Limb (tissue), 2 donors: ENCODE results near the gene GTPBP8.
"Not testable (repeated sequence)": the region's sequence is repeated elsewhere in the genome, so short reads cannot be mapped to it uniquely, and the experiment has no call there.

Experiments used
- DNase-seq, 2 donors: peaks; one replicate each; pipeline ENCODE4 v3.0.0-alpha.2; 2016; ENCODE audit errors: extremely low spot score in 2 of 2

The GTPBP8 gene

GRCh38 chr3:112995800-112996199 lies 5.0 kb downstream of the GTPBP8 start:
- DNase-seq, result no peak

DNA sequence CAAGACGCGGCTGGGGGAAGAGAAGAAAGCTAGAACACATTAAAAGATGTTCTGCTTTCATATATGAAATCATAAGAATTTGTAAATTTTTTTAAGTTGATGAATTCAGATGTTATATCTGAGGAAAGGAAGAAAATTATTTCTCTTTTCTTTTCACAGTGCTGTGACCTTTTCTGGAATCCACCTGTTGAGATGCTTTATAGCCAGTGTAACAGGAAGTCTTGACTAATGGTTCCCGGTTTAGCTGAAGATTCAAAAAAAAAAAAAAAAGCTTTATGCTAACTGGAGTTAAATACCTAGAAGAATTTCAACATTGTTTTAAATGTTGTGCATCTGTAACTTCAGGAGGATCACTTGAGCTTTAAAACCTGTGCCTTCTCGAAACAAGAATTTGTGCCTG lies 9.9 kb downstream of the GTPBP8 start:
- no peak for DNase-seq

DNA sequence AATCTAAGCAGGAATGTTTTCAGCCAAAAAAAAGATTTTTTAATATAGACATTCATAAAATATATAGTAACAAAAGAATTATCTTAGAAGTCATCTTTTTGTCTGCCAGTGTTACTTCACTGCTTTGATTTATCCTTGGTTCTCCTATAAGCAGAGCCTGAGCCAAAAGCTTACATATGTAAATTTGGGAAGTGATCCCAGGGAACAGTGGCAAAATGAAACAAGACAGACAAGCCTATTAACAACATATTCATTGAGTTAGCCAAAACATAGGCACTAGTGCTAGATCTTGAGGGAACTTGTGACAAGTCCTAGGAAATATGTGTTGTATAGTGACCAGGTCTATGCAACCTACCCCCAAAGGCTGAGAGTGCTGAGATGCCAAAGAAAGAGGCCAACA lies 11.3 kb downstream of the GTPBP8 start:
- no peak for DNase-seq

GRCh38 chr3:113002679-113003078 lies 11.9 kb downstream of the GTPBP8 start:
- no peak for DNase-seq

- DNase-seq, result no peak
Measured at GRCh38 chr3:113005611-113006010, 14.8 kb downstream of the GTPBP8 start.

- DNase-seq, result no peak
Measured at GRCh38 chr3:113006359-113007056, 15.7 kb downstream of the GTPBP8 start.

GRCh38 chr3:113008117-113008516 lies 17.3 kb downstream of the GTPBP8 start:
- no peak for DNase-seq

DNA sequence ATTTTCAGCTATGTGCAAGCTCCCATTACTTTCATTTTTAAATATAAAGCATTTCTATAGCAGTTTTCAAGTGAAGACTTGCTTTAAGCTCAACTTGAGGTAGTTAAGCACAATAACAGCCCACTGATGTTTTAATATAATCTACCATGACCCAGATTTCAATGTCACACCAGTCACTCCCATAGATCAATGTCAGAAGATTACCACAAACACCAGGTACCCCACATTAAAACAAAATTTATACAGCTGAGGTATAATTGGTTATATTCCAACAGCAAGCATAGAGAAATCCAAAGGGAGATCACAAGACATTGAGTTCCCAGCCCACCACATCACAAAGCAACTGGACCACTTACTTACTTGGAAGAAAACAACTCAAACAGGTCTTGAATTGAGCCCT lies 22.8 kb downstream of the GTPBP8 start:
- DNase-seq, result no peak

GRCh38 chr3:113018536-113019181 lies 27.9 kb downstream of the GTPBP8 start:
- no peak for DNase-seq

GRCh38 chr3:113019182-113020137 lies 28.7 kb downstream of the GTPBP8 start:
- peak; percentile 93 to 95 for DNase-seq

- DNase-seq, result no peak
Measured at GRCh38 chr3:113021471-113021870, 30.7 kb downstream of the GTPBP8 start.

GRCh38 chr3:113034011-113034410 lies 43.2 kb downstream of the GTPBP8 start:
- DNase-seq, result no peak

- DNase-seq, result peak in 1 of 2 donors; percentile 62
Measured at GRCh38 chr3:113035387-113035982, 44.7 kb downstream of the GTPBP8 start.

DNA sequence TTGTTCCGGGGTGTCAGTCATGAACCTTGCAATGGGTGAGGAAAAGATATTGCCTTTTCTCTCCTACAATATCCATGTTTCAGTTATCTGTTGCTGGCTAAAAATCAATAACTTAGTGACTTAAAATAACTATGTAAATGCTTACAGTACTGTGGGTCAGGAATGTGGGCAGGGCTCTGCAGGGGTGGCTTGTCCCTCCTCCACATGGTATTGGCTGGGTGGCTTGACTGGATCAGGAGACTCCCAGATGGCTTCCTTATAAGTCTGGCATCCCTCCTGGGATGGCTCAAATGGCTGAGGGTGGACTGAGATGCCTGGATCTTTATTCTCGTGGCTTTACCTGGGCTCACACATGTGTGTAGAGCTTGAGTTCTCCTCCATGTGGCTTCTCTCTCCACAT lies 47.5 kb downstream of the GTPBP8 start:
- no peak for DNase-seq

DNA sequence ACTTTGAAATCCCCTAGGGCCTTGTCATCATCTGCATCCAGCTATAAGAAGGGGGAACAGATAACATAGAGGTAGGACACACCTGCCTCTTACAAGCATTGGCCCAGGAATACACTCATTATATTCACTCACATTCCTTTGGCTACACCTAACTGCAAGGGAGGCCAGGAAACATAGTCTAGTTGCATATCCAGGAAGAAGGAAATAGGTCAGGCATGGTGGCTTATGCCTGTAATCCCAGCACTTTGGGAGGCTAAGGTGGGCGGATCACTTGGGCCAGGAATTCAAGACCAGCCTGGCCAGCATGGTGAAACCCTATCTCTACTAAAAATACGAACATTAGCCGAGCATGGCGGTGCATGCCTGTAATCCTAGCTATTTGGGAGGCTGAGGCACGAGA lies 48.8 kb downstream of the GTPBP8 start:
- DNase-seq, result no peak

DNA sequence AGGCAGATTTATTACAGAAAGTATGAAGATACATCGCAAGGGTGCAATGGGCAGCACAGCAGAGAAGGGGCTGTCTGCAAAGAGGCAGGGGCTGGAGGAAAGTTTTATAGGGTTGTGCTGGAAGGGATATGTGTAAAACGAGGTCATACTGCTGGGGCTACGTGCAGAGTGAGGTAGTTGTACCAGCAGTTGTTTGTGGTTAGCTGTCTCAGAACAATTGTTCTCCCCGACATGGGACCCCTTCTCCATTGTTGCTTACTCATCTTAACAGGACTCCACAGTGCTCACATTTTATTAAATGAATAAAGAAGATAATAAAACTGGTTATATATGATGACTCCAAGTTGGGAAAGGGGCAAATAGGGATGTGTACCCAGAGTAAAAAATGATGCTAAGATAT lies 49.4 kb downstream of the GTPBP8 start:
- no peak for DNase-seq

DNA sequence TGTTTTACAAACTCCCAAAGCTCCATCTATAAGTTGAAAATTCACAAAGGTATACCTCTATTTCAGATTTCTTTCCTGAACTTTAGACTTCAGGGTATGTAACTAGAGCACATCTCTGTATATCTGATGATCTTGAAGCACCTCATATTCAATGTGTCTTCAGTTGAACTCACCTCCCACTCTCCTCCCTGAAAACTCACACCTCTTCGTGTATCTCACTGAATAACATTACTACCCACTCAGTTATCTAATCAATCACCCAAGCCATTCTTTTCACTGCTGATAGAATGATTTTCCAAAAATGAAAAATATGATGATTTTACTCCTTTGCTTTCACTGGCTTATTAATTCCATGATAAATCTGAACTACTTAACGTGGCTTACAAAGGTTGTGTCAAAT lies 52.9 kb downstream of the GTPBP8 start:
- no peak for DNase-seq

- not testable (repeated sequence) for DNase-seq
Measured at GRCh38 chr3:113046186-113046965, 55.6 kb downstream of the GTPBP8 start.

DNA sequence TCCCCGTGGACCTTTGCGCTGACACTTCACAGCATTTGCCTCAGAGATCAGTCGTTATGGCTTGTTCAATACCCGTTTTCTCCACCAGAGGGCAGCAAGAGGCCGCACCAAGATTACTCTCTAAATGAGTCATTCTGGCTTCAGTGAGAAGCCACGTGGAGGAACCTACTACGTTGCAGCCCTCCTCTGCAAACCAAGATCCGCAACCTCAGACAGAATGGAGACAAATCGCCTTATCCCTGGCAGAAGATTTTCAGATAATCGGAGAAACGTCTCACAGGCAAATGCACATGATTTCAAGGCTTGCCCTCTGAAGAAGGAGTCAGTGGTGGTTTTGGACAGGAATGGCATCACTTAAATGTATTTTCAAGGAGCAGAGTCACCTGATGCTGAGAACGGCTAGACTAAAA lies 60.5 kb downstream of the GTPBP8 start:
- DNase-seq, result peak; percentile 85 to 91
